D721Med (cell line): ENCODE measurements around the gene TMEM184B.

Source experiments
- DNase-seq: peaks from one replicate; pipeline ENCODE4 v3.0.0; 2011; ENCODE audit warnings: low spot score; ENCODE audit not compliant: insufficient read length
- FAIRE-seq: peaks from 2 replicates; lab custom pipeline; 2011; peaks lifted over from hg19 to GRCh38; lab: Jason Lieb, UNC
- CTCF ChIP-seq: IDR thresholded peaks from 2 replicates; pipeline ENCODE4 v1.5.1; 2012; ENCODE audit warnings: mild to moderate bottlenecking, control low read depth; ENCODE audit not compliant: insufficient read depth; ENCODE audit errors: missing control alignments

TMEM184B gene

GRCh38 chr22:38192475-38192863 lies 80.3 kb downstream of the TMEM184B start:
- FAIRE-seq = no peak
- TF ChIP-seq CTCF = no peak
- DNase-seq = no peak

GRCh38 chr22:38191731-38192474 lies 80.9 kb downstream of the TMEM184B start:
- no peak for FAIRE-seq
- no peak for TF ChIP-seq CTCF
- no peak for DNase-seq

- FAIRE-seq (no peak), DNase-seq (no peak)
- no peak for TF ChIP-seq CTCF
These were observed 81.8 kb downstream of the TMEM184B start for GRCh38 chr22:38191055-38191454.

- FAIRE-seq (no peak), DNase-seq (no peak)
- TF ChIP-seq CTCF = no peak
These were observed 82.2 kb downstream of the TMEM184B start for GRCh38 chr22:38190581-38190980.

GRCh38 chr22:38189104-38189503 lies 83.7 kb downstream of the TMEM184B start:
- FAIRE-seq (no peak), DNase-seq (no peak)
- TF ChIP-seq CTCF = no peak

GRCh38 chr22:38187413-38188212 lies 85.2 kb downstream of the TMEM184B start:
- TF ChIP-seq CTCF = no peak
- no peak for DNase-seq
- FAIRE-seq = no peak

- FAIRE-seq (no peak), DNase-seq (no peak)
- TF ChIP-seq CTCF = no peak
These were observed 86.4 kb downstream of the TMEM184B start for GRCh38 chr22:38186429-38186828.
